GM12865 (cell line): ENCODE results near the gene TSKU.

ENCODE experiments used
- DNase-seq: peaks from one replicate; pipeline ENCODE4 v3.0.0; 2010; ENCODE audit warnings: low read depth
- H3K4me3 ChIP-seq: 2 replicates; pipeline ENCODE4 v1.5.1; 2011; ENCODE audit warnings: mild to moderate bottlenecking, low read depth, low read length, control low read depth
- CTCF ChIP-seq: IDR thresholded peaks from 2 replicates; pipeline ENCODE4 v1.5.1; 2011; ENCODE audit warnings: low read length, control low read depth, low read depth, inconsistent platforms; ENCODE audit not compliant: insufficient read depth; ENCODE audit errors: missing control alignments

The TSKU gene

DNA sequence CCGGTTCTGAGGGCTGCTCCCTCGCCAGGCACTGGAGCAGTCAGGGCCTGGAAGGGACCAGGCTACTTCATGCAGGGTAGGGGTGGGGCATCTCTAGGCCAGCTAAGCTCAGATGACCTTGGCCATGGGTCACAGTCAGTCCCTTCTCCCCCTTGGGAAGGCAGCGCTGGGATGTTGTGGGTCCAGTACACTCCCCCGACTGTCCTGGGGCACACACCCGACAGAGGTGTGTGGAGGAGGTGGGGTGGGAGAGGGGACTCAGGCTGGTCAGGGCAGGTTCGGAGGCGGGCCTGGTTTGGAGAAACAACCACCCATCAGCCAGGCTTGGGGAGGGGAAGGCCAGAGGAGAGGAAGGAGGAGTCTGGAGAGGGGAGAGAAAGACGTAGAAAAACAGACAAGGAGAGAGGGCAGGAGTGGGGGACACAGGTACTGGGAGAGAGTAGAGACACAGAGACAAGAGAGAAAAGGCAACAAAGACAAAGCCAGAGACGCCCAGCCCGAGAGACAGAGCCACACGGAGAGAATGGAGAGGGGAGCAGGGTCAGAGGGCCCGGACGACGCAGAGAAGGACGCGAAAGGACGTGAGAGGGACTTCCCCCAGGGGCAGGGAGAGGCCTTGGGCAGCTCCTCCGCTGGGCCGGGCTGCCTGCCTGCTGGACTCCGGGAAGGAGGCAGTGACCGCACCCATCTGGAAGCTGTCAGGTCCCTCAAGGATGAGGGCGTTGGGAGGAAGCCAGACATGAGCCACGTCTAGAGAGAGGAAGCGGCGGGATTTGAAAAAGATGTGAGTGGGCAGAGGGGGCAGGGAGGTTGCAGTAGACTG is 30.6 kb upstream of the TSKU start:
- no peak for TF ChIP-seq CTCF
- no peak overlapping the region for H3K4me3 ChIP-seq
- no peak for DNase-seq

GRCh38 chr11:76753449-76753848 is 29.7 kb upstream of the TSKU start:
- H3K4me3 ChIP-seq, result no peak overlapping the region
- no peak for TF ChIP-seq CTCF
- no peak for DNase-seq

DNA sequence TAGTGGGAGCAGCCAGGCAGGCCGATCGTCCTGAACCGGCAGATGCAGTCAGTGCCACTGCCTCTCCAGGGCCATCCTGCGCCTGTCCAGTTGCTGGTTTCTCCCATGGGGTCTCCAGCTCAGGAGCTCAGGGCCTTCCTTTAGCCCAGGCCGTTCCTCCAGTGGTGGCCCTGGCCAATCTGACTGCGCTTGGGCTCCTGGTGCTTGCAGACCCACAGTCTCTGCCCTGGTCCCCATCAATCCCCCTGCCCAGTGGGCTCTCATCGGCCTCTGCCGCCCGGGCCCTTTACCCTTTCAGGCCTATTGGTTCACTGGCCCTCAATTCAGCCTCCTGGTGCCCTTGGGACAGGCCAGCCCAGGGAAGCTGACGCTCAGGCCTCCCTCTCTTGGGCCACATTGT is 29.2 kb upstream of the TSKU start:
- no peak overlapping the region for H3K4me3 ChIP-seq
- no peak for DNase-seq
- no peak for TF ChIP-seq CTCF

GRCh38 chr11:76756341-76756741 is 26.8 kb upstream of the TSKU start:
- no peak overlapping the region for H3K4me3 ChIP-seq
- no peak for DNase-seq
- TF ChIP-seq CTCF, result no peak

GRCh38 chr11:76758311-76758710 is 24.8 kb upstream of the TSKU start:
- H3K4me3 ChIP-seq, result no peak overlapping the region
- no peak for TF ChIP-seq CTCF
- DNase-seq, result no peak

- no peak for TF ChIP-seq CTCF
- no peak overlapping the region for H3K4me3 ChIP-seq
- no peak for DNase-seq
Observed at GRCh38 chr11:76759092-76759491, 24.1 kb upstream of the TSKU start.

- DNase-seq, result no peak
- TF ChIP-seq CTCF, result no peak
Observed at GRCh38 chr11:76759517-76759916, 23.6 kb upstream of the TSKU start.

More at GRCh38 chr11:76759517-76759916, 23.6 kb upstream of the TSKU start:
- no peak overlapping the region for H3K4me3 ChIP-seq
